Measurements from ENCODE around the gene EFCAB8.
A peak's percentile ranks its signal among the peaks of the same experiment; 100 is the strongest.
"Not testable (repeated sequence)": the region's sequence is repeated elsewhere in the genome, so short reads cannot be mapped to it uniquely, and the experiment has no call there.

EFCAB8 gene

DNA sequence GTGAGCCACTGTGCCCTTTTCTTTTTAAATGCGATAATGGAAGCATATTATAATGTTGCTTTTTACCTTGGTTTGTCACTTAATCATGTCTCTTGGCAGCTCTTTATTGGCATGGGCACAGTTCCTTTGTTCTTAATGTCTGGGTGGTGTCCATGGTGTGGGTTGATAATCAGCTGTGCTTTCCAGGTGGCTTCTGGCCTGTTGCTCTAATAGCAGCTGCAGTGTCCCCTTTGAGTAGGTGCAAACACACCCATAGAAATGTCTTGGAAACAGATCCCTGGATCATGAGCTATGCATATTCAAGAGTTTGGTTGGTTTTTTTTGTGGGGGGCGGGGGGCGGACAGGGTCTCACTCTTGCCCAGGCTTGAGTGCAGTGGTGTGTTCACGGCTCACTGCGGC lies 29.9 kb downstream of the EFCAB8 start:
- no peak for DNase-seq

DNA sequence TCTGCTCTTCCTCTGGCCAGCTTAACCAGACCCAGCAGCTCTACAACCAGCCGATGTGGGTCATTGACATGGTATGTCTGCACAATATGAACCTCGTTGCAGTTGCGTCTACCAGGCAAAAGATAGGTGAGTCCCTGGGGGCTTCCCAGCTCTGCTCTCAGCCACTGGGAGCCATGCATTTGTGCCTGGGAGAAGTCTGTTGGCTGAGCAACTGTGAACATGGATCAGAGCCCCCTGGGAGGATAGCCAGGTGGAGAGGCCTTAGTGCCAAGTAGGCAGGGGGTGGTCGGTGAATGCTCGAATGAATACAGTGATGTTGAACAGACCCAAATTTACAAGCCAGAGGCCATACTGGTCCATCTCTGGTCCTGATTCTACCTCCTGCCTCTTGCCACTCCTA lies 30.6 kb downstream of the EFCAB8 start:
- no peak for DNase-seq

DNA sequence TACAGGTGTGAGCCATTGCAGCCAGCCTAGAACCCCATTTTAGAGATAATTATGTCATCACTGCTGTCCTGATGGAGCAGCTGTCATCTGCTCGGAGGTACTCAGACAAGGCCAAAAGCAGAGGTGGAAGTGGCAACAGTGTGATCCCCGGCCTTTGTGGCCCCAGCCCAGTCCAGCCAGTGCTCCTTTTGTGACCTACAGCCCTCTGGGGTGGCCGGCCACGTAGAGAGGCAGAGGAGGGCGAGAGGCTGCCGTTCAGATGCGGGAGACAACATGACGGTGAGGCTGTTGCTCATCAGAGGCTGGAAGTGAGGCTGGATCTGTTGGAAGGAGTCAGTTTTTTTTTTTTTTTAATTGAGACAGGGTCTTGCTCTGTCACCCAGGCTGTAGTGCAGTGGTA lies 32.8 kb downstream of the EFCAB8 start:
- DNase-seq, result no peak

DNA sequence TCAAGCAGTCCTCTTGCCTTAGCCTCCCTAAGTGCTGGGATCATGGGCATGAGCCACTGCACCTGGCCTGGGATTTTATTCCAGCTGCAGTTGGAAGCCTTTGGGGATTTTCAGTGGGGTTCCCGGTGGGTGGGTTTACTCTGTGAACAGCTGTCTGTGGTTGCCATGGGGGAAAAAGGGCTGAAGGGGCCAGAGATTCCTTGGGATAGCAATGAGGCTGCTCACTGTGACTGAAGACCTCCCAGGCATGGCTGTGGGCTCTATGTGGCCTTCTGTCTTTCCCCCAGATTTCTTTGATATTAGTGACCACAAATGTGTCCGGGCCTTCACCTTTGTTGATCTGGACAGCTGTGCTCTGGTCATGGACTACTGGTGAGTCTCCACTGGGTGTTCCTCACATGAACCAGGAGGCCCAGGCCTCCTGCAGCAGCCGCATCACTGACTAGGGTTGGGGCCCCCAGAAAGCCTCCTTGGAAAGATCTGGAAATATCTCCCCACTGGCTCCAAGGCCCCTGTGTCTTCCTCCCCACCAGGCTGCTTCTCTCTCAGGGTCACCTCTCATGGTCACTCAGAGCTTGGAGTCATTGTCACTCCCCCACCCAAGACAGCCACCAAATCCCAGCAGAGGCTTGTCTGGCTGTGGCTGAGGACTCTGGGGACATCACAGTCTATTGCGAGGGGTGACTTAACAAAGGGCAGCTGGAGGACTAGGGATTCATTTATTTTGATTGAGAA lies 33.4 kb downstream of the EFCAB8 start:
- DNase-seq, result no peak

DNA sequence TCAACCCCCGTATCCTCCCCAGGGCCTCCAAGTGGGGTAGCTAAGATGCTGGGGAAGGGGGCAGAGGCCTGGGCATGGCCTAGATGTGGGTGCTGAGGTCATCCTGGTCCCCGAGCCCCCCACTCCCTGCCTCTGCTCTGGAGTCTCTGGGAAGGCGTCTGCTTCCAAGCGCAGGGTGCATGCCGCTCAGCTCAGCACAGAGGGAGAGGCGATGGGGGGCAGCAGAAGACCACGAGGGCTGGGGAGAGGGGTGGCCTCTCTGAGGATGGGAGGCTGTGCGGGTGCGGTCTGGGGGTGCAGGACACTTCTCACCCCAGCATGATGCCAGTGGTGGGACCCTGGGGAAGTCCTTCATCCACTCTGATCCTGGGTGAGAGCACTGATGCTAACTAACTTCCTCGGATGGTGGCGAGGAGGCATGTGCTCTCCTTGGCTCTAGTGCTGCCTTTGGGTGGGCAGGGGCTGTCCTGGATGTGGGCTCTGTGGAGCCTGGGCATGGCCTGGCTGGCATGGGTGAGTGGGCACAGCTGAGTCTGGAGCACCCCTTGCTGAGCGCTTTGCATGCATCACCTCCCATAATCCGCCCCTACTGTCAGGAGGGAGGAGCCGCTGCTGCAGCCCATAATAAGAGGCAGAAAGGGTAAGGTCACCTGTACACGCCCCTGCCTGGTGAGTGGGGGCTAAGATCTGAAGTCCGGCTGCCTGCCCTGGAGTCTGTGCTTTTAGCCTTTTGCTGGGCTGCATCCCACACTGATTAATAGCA lies 34.7 kb downstream of the EFCAB8 start:
- DNase-seq, result no peak

DNA sequence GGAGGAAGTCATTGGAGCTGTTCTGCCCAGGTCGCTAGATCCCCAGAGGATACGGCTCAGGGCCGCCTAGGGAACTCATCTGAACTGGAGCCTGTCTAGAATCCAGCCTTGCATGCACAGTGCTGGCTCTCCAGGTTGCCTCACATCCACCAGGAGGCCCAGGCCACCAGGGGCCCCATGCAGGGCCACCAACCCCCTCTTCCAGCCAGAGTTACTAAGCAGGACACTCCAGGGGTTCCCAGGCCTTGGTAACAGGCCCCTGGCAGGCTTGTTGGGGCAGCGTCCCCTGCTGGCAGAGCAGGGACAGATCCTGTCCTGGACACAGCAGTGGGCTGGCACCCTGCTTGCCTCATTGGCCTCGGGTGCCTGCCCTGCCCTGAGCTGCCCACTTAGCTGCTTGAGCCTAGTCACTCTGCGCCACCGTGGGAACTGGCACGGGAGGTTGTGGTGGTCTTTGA lies 35.3 kb downstream of the EFCAB8 start:
- no peak for DNase-seq

DNA sequence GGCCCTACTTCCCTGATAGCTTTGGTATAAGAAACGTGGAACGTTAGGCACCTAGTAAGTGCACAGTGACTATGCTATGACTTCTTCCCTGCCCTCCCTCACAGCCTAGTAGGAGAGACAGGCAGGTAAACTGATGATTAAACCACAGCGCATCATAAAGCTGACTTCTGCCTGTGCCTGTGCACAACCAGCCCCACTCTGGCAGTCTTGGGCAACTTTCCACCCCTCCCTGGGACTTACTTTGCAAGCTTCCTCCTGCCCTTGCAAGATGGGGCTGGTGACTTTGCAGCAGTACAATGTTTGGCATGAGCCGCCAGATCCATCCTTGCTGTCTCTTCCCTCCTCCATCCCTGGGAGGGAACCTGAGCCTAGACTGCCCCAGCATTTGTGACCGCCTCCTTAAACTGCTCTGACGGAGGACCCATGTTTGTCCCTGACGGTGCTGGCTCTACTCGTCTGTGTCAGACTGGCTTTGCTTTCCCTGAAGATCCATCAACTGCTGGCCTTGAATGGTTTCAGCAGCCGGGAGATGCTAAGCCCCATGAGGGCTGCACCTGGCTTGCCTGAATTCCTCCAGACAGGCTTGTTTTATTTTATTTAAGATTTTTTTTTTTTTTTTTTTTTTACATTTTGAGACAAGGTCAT lies 36.1 kb downstream of the EFCAB8 start:
- no peak for DNase-seq

DNA sequence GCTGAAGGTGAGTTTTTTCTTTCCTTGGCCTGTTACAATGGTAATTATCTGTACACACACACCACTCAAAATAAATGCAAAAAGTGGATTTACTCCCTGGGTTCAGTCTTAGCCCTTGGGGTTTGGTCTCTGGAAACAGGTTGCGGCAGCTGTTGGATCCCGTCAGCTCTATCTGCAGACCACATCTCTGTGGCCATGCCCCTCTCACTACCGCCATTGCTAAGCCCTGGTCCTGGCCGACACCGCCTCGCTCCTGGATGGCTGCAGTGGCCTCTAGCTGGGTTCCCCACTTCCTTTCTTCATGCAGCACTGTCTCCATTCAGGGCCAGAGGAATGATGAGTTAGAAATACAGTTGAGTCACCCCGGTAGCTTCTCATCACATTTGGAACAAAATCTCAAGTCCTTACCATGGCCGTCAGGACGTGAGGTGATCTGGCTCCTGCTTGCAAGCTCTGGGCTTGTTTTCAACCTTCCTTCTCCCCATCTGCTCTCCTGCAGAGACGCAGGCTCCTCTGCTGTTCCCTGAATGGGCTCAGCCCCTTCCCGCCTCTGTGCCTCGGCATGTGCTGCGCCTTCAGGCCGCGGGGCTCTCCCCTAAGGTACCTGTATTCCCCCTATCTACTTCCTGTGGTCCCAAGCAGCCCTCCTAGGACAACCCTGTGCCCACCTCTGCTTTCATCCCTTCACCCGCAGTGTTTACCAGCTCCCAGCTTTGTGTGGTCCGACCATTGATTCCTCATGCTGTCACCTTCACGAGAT lies 38.0 kb downstream of the EFCAB8 start:
- no peak for DNase-seq

DNA sequence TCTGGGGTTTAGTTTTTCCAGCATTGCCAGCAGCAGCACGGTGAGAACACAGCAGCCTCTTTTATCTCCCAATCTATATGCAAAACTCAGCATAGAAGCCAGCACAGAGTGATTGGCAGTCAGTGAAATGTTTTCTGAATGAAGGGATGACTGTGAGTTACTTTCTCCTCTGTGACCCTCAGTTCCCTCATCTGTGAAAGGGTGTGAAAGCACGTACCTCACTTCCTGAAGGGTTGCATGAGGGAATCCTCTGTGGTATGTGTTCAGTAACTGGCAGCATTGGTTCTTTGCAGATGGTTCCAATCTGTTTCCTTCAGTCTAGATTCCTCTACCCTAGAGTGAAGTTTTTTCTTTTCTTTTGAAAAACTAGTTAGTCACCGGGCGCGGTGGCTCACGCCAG lies 40.0 kb downstream of the EFCAB8 start:
- no peak for DNase-seq

DNA sequence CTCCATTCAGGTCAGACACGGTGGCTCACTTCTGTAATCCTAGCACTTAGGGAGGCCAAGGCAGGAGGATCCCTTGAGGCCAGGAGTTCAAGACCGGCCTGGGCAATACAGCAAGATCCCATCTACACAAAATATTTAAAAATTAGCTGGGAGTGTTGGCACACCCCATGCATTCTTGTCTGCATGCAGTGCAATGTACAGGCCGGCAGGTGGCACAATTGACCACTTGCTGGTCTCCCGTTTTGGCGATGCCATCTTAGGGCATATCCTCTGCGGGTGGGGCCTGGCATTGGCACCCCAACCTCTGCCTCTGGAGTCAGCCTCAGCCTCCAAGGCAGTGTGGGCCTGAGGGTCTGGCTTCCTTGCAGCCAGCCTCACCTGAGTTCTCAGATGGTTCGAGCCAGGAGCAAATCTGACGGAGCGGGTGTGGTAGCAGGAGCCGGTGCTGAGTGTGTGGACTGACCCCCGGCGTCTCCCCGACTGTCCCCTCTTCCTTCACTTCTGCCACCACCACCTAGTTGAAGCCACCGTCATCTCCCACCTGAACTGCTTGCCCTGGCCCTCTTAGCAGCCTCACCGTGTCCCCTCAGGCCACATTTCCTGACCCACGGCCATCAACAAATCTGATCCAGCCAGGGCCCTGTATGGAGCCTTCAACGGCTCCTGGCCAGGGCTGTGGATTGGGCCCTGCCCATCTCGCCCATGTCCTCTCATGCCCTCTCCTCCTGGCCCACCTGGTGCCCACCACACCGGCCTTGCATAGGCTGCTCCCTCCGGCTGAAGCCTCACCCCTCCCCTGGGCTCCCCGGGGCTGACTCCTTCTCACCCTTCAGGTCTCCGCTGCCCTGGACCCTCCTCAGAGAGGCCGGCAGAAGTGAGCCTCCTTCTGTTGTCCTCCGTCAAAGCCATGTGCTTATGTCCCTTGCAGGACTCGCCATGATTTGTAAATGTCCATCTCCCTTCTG lies 44.0 kb downstream of the EFCAB8 start:
- DNase-seq, result peak; percentile 59

DNA sequence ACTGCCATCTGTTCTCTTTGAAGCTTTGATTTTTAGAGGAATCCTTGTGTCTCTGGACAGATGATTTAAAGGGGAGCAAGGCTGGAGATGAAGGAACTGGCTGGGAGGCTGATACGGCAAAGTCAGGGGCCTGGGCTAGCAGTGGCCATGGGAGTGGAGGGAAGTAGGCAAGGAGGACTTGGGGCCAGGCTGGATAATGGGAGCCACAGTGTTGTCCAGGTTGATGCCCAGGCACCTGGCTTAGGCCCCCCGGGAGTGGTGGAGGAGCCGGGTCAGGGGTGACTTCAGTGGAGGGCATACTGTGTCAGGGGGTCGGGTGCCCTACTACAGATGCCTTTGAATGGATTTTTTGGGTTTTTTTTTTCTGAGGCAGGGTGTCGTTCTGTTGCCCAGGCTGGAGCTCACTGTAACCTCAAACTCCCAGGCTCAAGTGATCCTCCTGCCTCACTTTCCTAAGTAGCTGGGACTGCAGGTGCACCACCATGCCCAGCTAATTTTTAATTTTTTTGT lies 45.0 kb downstream of the EFCAB8 start:
- DNase-seq, result no peak

DNA sequence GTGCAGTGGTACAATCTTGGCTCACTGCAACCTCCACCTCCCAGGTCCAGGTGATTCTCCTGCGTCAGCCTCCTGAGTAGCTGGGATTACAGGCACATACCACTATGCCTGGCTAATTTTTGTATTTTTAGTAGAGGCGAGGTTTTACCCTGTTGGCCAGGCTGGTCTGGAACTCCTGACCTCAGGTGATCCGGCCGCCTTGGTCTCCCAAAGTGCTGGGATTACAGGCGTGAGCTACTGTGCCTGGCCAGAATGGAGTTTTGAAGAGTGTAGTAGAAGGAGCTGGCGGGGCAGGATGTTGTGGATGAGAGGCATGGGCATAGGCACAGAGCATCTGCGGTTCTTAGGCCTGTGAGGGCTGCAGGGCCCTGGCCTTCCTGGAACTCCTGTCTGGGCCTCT lies 46.0 kb downstream of the EFCAB8 start:
- DNase-seq, result not testable (repeated sequence)

DNA sequence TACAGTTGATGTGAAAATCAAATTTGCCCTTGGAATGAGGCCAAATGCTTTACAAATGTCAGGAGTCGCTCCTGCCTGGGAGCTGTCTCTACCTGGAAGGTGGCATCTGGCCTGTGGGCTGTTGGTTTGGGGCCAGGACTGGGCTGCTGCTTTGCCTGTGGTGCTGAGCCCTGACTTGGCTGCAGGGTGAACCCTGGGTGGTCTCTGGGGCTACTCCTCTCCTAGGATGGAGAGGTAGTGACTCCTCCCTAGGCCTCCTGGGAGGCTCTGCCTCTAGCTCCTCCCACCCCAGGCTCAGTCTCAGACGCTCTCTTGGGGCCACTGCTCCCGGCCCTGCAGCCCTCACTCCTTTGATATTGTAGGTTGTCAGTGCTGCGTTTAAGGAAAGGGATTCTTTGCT lies 47.5 kb downstream of the EFCAB8 start:
- DNase-seq, result no peak

DNA sequence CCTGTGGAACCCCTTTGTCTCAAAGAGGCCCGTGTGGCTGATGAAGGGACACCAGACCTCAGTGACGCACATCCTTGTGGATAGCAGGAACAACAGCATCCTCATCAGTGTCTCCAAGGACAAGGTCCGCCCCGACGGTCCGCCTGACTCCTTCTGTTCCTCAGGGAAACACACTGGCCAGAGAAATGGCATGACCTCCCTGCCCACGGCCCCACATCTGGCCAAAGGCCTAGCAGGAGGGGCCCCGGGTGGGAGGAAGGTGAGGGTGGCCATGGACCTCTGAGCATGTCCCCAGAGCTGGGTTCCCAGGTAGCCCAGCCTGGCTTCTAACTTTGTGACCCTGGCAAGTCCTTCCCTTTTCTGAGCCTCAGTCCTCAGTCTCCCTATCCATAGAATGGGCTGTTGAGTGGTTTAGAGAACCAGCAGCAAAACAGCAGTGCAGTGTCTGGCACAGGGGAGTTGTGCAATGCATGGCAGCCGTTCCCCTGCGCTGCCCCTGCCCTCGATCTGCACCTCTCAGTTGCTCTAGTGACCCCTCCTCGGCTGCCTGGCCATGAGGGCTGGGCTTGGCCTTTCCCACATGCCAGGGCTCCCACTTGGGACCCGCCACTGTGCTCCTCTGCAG lies 48.3 kb downstream of the EFCAB8 start:
- no peak for DNase-seq

DNA sequence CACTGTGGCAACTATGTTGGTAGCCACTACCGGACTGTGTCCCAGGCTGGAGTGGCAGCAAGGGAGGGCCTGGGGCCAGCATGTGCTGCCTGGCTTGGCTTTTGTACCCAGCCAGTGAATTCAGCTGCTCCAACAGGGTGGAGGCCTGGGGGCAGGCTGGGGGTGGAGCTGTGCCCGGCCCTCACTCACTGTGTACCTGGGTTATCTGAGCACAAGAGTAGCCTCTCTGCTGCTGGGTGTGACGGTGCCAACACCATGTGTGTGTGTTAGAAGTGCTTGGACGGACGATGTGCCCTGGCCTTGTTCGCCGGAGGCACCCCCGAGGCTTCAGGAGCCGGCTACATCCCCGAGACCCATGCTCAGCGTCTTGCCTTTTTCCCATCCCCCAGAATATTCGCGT lies 49.2 kb downstream of the EFCAB8 start:
- no peak for DNase-seq

DNA sequence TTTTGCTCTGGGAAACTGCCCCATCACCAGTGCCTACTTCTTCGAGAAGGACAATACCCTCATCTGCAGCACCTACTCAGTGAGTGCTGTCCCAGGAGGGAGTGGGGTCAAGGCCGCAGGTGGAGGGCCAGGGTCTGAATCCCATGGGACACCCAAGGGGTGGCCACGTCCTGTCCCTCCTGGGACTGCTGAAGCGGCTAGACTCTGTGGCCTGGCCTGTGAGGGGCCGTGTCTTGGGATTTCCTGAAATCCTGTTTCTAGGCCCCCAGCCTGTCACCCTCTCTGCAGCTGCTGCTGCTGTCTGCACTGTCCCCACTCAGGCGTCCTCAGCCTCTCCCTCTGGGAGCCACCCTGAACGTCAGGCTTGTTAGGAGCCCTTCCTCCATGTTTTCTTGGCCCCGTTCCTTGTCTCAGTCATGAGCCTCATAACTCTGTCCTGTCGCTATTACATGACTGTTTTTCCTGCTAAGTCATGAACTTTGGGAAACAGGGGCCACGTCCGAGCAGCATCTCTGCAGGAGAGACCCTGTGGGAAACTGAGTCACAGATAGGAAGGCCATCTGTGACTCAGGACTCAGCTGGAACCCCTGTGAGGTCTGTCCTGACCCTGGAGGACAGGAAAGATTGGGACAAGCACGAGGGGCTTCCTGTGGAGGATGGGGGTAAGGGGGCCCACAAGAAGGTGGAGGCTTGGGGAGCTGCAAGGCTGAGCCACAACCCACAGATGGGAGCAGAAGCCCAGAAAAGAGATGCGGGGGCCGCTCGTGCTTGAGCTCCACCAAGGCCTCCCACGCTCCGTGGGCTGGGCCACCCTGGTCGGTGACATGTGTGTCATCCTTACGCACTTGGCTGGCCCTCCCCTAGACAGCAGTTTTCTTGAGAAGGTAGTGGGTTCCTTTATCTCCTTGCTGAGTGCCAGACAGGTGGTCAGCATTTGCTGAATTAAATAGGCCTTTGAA lies 49.9 kb downstream of the EFCAB8 start:
- no peak for DNase-seq

DNA sequence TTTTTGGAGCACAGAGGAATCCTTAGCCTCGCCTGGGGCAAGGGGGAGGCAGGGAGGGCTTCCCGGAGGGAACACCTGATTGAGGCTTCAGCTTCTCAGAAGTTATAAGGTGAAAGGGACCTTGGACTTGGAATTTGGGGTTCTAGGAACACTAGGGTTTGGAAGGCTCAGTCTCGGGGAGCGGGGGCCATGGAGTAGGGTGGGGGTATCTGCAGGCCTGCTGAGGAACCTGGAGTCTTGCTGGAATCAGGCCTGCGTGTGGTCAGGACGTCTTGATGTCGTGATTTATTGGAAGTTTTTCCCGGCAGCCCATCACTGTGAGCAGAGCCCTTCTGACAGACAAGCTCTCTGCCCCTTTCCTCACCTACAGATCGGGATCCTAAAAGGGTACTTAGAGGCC lies 50.7 kb downstream of the EFCAB8 start:
- DNase-seq, result no peak

DNA sequence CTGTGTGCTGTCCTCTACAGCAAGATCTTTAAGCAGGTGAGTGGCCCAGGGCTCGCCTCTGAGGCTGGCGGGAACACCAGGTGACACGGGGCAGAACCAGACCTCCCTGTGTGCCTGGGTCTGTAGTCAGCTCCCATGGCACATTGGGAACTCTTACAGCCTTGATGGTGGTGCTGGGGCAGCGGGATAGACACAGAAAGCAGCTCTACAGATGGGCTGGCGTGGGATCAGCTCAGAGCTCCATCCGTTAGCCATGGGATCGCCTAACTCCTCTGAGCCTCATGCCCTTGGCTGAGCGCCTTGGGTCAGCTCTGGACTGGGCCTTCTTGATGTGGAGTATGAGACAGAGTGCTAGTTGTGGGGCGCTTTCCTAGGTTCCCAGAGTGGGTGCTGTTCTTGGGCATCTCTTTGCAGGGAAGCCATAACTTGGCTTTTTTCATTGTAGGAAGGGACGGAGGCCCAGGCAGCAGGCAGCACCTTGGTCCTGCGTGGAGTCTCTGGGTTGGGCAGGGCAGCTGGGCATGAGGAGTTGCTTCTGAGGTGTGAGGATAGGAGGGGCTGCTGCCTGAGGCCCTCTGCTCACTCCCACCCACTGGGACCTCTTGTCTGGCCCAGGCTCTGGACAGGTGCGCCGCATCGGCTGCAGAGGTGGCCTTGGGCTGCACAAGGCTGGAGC lies 51.3 kb downstream of the EFCAB8 start:
- DNase-seq, result no peak

DNA sequence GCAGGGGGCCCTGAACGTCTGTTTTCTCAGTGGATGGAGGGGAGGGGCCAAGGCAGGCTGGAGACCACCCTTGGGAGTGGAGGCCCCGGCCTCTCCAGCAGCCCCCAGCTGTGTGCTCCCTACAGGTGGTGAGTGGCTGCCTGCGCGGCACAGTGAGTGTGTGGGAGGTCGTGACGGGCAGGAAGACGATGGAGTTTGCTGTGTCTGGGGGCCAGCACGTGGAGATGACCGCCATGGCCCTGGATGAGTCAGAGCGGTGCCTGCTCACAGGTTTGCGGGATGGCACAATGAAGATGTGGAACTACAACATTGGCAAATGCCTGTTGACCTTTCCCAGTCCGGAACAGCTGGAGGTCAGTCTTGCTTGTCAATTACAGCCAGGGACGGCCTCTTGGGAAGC lies 52.6 kb downstream of the EFCAB8 start:
- DNase-seq, result no peak

Measured in femur (tissue), 1 donor.